Right renal pelvis (tissue), 4 donors: ENCODE results near the gene WWC1. TPM values are rescaled to one million over a fixed set of nuclear protein-coding genes. Genes with fewer than 3 reads are reported as not detected.
"Not testable (repeated sequence)": the region's sequence is repeated elsewhere in the genome, so short reads cannot be mapped to it uniquely, and the experiment has no call there.

Source experiments
- DNase-seq, 4 donors: peaks; one replicate each; pipeline ENCODE4 v3.0.0-alpha.2; 2013; ENCODE audit warnings: low read depth in 4 of 4, low spot score in 3 of 4, missing footprints in 1 of 4
- polyA plus RNA-seq, 4 donors: library from polyadenylated mRNA; unstranded; fragments of 120-200 nt; gene quantifications; one replicate each; pipeline ENCODE4 v1.2.1, GENCODE V29; 2013; ENCODE audit not compliant: insufficient read length in 4 of 4

The WWC1 gene
- polyA plus RNA-seq, 4 donors = 78.3 to 93.0 (median 82.7) TPM

DNA sequence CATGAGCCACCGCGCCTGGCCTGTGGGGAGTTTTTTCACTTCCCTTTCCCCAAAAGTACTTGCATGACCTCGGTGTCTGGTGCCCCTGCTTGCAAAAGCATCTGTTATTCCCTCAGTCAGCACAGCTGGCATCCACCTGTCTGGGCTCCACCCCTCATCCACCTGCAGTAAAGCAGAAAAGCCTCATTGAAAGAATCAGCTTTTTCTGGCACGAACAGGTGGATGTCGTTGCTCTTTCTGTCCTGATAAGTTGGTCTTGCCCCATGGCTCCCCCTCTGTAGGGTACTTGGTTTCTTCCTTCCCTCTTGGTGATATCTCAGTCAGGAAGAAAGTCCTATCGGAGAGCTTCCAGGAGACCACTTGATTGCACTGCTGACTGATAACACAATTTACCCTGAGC lies 37.4 kb downstream of the WWC1 start:
- peak in 2 of 4 donors; percentile 52 to 61 for DNase-seq

- DNase-seq = peak in 1 of 4 donors; percentile 30
Measured at GRCh38 chr5:168329302-168329701, 37.9 kb downstream of the WWC1 start.

GRCh38 chr5:168332042-168332441 lies 40.6 kb downstream of the WWC1 start:
- DNase-seq = no peak

- no peak for DNase-seq
Measured at GRCh38 chr5:168334280-168334679, 42.8 kb downstream of the WWC1 start.

DNA sequence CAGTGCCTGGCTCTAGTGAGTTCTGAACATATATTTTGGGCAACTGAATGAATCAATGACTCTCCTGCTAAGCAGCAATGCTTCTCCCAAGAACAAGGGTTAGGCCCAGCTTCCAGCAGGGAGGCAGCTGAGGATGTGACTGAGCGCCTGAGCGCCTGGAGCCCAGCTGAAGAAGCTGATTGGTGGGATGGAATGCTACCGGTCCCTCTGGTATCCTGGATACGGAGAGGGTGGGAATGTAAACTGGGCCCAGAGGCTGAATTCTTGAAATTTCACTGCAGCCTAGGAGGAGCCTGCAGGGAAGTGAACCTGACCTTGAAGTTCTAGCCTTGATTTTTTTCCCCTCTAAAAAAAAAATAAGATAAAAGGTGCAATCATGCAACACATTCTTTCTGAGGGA lies 43.2 kb downstream of the WWC1 start:
- DNase-seq = peak in 2 of 4 donors; percentile 64 to 73

DNA sequence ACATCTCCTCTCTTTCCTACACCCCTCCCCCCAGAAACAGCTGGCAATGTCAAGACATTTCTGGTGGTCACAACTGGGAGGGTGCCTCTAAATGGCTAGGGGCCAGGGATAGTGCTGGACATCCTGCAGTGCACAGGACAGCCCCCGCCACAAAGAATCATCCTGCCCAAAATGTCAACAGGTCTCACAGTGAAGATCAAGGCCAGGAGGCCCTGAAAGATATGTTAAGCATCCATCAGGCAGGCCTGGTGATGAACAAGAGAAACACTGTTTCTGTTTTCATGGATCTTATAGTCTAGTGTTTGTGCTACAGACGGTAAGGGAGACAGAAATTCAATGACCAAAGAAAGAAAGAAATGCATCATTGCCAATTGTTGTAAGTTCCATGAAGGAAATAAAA lies 45.9 kb downstream of the WWC1 start:
- DNase-seq = no peak

DNA sequence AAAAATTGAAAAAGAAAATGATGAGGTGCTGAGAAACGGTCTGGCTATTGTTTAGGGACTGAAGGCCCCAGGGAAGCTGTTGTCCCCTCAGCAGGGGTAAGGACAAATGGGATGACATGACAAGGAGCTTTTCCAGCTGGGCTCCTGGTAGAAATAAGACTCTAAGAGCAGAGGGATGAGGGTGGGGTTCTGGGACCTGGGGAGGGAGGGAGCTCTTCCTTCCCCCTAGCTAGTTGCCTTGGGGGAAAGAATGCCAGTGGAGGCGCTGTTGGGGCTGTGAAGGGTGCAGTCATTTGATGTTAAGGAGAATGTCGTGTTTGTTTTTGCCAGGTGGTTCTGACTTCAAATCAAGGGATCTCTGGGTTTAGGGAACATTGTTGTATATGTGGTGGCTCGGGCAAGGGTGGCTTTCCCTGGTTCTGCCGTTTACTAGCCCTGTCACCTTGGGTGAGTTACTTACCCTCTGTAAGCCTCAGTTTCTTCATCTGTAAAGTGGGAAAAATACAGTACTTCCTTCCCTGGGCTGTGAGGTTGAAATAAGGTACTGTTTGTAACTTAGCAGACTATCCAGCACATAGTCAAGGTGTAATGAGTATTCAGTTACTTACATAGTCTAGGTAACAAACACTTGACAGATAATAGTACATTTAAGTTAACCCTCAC lies 47.8 kb downstream of the WWC1 start:
- DNase-seq = no peak

DNA sequence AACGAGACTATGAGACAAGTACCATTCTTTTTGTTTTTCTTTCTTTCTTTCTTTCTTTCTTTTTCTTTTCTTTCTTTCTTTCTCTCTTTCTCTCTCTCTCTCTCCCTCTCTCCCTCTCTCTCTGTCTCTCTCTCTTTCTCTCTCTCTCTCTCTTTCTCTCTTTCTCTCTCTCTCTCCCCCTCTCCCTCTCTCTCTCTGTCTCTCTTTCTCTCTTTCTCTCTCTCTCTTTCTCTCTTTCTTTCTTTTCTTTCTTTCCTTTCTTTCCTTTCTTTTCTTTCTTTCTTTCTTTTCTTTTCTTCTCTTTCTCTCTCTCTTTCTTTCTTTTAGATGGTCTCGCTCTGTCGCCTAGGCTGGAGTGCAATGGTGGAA lies 48.3 kb downstream of the WWC1 start:
- DNase-seq = not testable (repeated sequence)

GRCh38 chr5:168340487-168340886 lies 49.0 kb downstream of the WWC1 start:
- no peak for DNase-seq

GRCh38 chr5:168341178-168341577 lies 49.7 kb downstream of the WWC1 start:
- no peak for DNase-seq

DNA sequence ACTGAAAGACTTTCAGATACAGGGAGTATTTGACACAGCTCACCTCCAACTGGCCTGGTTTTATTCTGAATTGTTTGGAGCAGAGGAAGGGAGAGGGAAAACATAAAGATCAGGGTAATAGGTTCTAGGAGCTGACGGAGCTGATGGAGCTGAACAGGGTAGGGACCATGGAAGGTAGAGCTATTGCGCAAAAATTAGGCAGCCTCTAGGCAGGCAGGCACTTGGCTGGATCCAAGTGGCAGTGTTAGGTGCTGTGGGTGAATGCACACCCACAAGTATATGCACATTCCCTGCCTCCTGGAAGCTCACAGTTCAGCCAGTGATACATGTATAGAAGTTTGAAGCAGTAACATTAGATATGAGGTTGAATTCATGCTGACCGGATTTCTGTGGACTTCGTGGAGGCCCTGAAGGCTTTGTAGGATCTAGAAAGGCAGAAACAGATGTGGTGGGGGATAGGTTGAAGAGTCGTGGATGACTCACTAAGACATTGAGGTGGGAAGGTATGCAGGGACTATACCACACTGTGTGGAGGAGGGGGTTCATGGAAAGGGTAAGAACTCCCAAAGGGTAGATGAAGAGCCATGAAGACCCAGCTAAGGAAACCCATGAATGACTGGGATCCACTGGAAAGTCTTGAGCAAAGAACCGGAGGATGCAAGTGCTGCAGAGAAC lies 50.8 kb downstream of the WWC1 start:
- no peak for DNase-seq

DNA sequence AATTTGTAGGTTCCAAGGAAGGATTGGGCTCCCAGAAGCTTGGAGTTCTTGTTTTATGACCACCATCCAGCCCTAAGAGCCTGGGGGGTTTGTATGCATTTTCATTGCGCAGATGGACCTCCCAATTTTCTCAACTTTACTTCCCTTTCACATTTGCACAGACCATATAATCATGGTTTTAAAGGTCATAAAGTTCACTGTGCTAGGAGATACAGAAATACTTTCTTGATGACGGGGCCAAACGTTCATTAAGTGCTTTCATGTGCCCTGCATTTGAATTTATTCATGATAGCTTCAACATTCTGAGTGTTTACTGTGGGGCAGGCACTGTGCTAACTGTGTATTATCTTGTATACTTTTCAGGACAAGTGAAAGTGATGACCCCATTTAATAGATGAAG lies 51.5 kb downstream of the WWC1 start:
- no peak for DNase-seq

- DNase-seq = peak in 3 of 4 donors; percentile 58 to 80 (median 71)
Measured at GRCh38 chr5:168346417-168346816, 55.0 kb downstream of the WWC1 start.

DNA sequence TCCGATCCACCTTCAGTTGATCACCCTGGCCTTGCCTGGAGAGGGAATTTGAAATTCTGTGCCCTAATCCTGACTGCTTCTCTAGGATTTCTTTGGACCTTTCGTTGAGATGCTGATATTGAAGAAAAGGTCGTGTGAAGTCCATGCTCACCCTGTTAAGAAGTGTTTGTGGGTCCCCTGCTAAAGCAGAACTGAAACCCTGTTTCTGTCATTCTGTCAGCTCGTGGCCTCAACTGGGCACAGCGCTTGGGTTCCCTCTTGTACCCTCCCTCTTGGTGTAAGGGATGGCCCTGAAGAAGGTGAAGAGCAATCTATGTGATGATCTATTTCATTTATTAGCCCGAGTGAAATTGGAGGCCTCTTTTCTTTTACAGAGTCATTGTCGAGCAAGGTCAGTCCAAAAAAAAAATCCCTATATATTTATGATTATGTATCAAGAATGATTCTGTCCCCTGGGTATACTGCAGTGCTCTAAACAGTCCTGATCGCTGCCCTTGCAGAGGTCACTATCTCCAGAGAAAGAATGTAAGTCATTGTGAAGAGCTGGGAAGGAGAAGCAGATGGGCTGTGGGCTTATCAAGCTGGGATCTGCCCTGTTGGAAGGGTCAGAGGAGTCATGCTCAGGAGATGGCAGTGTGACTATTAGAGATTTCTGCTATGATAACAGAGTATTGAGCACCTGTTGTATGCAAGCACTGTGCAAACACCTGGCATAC lies 56.1 kb downstream of the WWC1 start:
- no peak for DNase-seq

- DNase-seq = no peak
Measured at GRCh38 chr5:168348084-168348414, 56.6 kb downstream of the WWC1 start.

- no peak for DNase-seq
Measured at GRCh38 chr5:168350315-168350714, 58.9 kb downstream of the WWC1 start.

DNA sequence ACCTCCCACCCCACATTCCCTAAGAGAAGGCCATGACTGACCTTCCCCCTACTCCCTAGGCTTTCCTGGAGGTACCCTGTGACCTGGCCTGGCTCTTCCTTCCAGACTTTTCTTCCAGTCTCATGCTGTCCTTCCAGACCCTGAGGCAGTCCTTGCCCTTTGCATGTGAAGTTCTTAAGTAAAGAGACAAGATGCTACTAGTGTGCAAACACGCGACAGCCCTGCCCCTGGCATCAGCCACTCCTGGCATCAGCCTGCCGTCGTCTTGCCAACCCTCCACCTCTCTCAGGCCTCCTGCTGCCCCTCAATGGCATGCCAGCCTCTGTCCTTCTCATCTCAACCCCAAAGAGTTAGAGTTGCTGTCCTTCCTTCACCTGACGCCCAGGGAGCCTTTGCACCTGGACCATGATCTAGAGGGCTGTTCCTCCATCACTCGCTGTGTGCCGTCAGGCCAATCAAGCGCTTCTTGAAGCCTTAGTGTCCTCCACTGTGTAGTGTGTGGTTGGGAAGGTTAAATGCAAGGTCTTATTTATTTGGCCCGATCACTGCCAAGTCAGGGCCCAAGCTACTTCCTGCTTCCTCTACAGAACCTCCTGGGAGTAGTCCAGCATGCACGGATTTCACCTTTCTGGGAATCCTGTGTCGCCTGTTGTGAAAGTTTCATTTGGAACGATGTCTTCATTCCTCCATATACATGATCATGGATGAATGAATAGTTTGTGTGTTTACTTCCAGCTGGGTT lies 61.9 kb downstream of the WWC1 start:
- no peak for DNase-seq

DNA sequence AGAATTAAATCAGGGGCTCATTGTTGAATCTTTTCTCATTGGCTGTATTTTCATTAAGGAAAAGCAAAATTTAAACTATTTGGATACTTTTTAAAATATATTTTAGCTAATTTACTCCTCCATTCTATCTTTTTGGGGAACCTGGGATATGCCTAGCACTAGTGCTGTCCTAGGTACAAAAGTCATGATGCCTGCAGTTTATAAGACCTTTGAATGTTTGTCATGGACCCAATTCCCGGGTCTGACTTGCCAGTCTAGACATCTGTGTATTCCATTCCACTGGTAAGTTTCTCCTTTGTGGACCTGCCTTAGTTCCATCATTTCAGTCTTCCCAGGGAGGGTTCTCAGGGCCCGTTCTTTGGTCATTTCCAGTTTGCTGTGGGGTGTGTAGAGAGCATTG lies 63.0 kb downstream of the WWC1 start:
- DNase-seq = no peak

DNA sequence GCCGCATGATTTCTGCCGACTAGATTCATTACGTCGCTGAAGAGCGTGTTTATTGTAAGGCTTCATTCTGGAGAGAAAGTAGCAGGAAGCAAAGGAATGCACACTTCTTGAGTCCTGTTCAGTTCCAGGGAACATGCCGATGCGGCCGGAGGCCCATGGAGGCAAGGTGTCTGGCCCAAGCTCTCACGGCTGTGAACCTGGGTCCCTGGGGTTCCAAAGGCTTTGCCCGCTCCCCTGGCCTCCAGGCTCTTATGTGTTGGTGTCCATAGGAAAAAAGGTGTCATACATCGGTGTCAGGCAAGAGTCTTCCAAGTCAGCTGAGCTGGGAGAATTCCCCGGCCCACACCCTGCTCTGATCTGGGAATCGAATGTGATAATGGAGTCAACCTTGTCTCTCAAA lies 64.7 kb downstream of the WWC1 start:
- DNase-seq = no peak

DNA sequence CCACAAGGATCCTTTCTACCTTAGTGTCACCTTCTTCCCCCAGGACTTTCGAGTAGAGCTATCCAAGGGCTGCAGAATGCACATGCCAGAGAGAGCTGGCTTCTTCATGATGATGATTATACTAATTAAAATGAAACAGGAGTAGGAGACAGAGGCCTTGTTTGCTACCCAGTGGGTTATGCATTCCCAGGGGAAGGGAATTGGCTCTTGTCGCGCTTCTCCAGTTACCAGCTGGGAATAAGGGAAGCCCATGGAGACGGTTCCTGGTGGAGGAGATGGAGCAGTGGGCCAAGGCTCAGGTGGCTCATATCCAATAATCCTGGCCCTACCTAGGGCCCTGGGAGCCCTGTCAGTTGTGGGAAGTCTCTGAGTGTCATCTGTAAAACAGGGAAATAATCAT lies 65.1 kb downstream of the WWC1 start:
- no peak for DNase-seq

DNA sequence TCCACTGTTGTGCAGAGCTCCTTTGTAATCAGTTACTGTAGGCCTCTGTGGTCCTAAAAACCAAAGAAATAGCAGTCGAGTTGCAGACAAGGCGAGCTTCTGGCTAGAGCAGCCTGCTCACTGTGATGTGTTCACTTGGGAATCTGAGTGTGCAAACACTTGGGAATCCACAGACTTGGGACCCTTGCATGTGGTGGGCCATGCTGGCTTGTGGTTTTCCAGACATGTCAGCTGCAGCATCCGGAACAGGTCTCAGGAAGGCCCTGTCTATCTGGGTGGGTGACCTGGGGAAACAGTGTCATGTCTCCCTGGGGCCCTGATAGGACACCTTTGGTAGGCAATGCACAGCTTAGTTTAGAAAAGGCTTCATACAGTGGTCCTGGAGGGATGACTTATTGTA lies 66.4 kb downstream of the WWC1 start:
- DNase-seq = no peak
